ENCODE measurements around the gene HSD17B3. TPM values are rescaled to one million over a fixed set of nuclear protein-coding genes. Genes with fewer than 3 reads are reported as not detected.

Gene HSD17B3
- total RNA-seq, 6 experiments from 2014 or later, result not detected

DNA sequence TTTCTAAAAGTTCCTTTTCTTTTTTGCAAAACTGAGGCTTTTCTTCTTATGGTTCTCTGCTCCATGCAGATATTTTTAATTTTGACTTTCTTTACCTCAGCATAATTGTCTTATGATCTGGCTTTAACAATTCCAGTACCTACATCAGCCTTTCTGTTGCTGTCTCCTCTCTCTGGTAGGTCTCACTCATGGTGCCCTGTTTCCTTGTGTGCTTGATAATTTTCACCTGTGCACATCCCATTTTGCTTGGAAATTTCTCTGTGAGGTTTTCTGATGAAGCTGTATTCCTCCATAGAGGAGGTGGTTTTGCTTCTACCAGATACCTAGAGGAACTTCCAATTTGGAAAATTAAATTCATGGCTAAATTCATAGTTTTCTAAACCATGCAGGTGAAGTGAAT, 2.3 kb upstream of the HSD17B3 start:
- no peaks in the 10 kb centered on the region for H3K36me3 Mint-ChIP-seq (ENCODE audit: low read depth)
- H3K27me3 Mint-ChIP-seq (ENCODE audit: insufficient read depth), result peaks cover 8% of the 10 kb centered on the region

DNA sequence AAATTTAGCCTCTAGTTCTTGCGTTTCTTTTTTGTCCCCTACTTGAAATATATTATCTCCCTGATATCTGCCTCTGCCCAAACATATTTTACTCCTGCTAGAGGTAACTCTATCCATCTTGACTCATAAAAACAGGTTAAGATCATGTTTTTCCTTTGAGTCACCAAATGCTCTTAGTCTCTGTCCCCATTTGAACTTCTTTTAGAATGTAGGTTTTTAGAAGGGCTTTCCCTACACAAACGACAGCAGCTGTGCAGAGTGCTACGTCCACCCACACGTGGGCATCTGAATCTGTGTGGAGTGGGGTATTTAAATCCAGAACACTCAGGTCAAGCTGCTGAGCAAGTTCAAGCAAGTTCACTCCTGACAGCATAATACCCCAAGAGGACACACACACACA, 2.2 kb downstream of the HSD17B3 start:
- H3K27me3 Mint-ChIP-seq (ENCODE audit: insufficient read depth), result peaks cover 3% of the 10 kb centered on the region
- no peak overlapping the region for H3K4me3 Mint-ChIP-seq
- TF ChIP-seq, protein P1, sequence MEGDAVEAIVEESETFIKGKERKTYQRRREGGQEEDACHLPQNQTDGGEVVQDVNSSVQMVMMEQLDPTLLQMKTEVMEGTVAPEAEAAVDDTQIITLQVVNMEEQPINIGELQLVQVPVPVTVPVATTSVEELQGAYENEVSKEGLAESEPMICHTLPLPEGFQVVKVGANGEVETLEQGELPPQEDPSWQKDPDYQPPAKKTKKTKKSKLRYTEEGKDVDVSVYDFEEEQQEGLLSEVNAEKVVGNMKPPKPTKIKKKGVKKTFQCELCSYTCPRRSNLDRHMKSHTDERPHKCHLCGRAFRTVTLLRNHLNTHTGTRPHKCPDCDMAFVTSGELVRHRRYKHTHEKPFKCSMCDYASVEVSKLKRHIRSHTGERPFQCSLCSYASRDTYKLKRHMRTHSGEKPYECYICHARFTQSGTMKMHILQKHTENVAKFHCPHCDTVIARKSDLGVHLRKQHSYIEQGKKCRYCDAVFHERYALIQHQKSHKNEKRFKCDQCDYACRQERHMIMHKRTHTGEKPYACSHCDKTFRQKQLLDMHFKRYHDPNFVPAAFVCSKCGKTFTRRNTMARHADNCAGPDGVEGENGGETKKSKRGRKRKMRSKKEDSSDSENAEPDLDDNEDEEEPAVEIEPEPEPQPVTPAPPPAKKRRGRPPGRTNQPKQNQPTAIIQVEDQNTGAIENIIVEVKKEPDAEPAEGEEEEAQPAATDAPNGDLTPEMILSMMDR (IDR thresholded peaks at IDR 0.05), result no peak
- peaks cover 4% of the 10 kb centered on the region; the same call in 1 of the 2 replicates for H3K36me3 Mint-ChIP-seq (ENCODE audit: low read depth)
- H3K27ac Mint-ChIP-seq, result no peak overlapping the region
- no peaks in the 10 kb centered on the region for H3K9me3 Mint-ChIP-seq
- DNase-seq, result no peak
- peaks cover 10% of the 10 kb centered on the region for H3K4me1 Mint-ChIP-seq (ENCODE audit: low read depth)

More for the DNA sequence above, 2.3 kb upstream of the HSD17B3 start:
- Mint-ChIP-seq H3K27ac (no peak overlapping the region), H3K9me3 (no peaks in the 10 kb centered on the region), H3K4me1 (ENCODE audit: low read depth) (peaks cover 10% of the 10 kb centered on the region), H3K4me3 (no peak overlapping the region)
- TF ChIP-seq, protein P1 (IDR thresholded peaks at IDR 0.05), result no peak
- DNase-seq, result no peak

DNA sequence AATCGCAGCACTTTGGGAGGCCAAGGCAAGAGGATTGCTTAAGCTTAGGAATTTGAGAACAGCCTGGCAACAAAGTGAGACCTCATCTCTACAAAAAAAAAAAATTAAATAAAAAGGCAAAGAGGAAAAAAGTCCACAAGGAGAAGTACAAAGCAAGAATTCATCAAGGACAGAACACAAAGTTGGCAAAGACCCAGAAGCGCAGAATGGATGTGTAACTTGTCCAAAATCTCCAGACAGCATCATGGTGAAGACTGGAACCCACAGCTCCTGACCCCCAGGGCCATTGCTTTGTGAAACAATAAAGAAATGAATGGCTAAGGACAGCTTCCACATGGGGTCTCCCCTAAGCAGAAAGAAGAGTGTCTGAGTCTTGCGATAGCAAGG, 7.8 kb downstream of the HSD17B3 start:
- no peaks in the 10 kb centered on the region for H3K9me3 Mint-ChIP-seq
- peaks cover 7% of the 10 kb centered on the region for H3K27me3 Mint-ChIP-seq (ENCODE audit: insufficient read depth)
- no peak overlapping the region for H3K27ac Mint-ChIP-seq
- H3K36me3 Mint-ChIP-seq (ENCODE audit: low read depth), result peaks cover 4% of the 10 kb centered on the region; the same call in 1 of the 2 replicates
- DNase-seq, result no peak
- TF ChIP-seq, protein P1 (IDR thresholded peaks at IDR 0.05), result no peak
- no peaks in the 10 kb centered on the region for H3K4me1 Mint-ChIP-seq (ENCODE audit: low read depth)
- H3K4me3 Mint-ChIP-seq, result no peak overlapping the region

DNA sequence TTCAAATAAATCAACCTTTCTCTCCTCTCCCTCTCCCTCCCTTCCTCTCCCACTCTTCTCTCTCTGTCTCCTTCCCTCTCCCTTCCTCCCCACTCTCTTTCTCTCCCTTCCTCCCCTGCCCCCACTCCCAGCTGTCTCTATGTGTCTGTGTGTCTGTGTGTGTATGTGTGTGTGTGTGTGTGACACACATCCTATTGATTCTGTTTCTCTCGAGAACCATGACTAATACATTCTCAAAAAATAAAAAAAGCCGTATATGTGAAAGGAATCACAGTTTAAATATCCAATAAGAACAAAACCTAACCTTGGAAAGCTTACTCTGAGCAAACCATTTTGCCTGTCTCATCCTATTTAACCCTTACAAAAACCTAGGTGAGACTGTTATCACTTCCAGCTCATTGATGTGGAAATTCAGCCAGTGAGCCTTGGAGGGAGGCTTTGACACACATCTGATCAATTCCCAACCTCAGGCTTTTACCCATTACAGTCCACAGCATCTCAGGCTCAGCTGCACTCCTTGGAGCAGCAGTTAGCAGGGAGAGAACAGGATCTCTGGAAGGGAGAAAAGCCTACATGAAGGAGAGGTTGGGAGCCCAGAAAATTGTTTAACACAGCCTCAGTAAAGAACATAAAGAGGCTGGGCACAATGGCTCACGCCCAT, 8.3 kb downstream of the HSD17B3 start:
- no peaks in the 10 kb centered on the region for H3K9me3 Mint-ChIP-seq
- no peak overlapping the region for H3K27ac Mint-ChIP-seq
- TF ChIP-seq, protein P1 (IDR thresholded peaks at IDR 0.05), result no peak
- DNase-seq, result no peak
- no peaks in the 10 kb centered on the region for H3K4me1 Mint-ChIP-seq (ENCODE audit: low read depth)
- H3K4me3 Mint-ChIP-seq, result no peak overlapping the region
- peaks cover 7% of the 10 kb centered on the region for H3K27me3 Mint-ChIP-seq (ENCODE audit: insufficient read depth)
- H3K36me3 Mint-ChIP-seq (ENCODE audit: low read depth), result peaks cover 4% of the 10 kb centered on the region; the same call in 1 of the 2 replicates

DNA sequence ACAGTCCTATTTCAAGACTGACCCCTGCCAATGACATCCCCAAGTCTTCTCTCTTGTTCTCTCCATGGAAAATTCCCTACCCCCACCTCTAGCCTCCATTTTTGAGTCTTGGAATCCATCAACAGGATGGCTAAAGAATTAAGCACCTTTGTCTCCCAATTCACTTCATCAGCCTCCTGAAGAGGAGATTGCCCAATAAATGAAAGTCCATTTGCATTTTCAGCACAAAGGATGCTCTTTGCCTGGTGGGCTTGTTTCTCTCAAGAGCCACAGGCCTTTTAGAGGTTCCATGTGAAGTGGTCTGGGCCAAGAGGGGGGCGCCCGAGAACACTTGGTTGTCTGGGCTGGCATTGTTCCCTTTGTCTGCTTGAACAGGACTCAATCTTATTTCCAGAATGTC, 12.6 kb downstream of the HSD17B3 start:
- Mint-ChIP-seq H3K9me3 (no peaks in the 10 kb centered on the region), H3K4me3 (no peak overlapping the region), H3K36me3 (ENCODE audit: low read depth) (no peaks in the 10 kb centered on the region), H3K27ac (no peak overlapping the region), H3K27me3 (ENCODE audit: insufficient read depth) (peaks cover 9% of the 10 kb centered on the region), H3K4me1 (ENCODE audit: low read depth) (no peaks in the 10 kb centered on the region)
- no peak for DNase-seq
- TF ChIP-seq, protein P1 (IDR thresholded peaks at IDR 0.05), result no peak
